ENCODE data around the gene KCTD1. TPM values are rescaled to one million over a fixed set of nuclear protein-coding genes. Genes with fewer than 3 reads are reported as not detected.

Gene KCTD1
- total RNA-seq, 1 donor from 2014 or later, result 83.8 TPM

GRCh38 chr18:26477828-26478466 lies 70.4 kb downstream of the KCTD1 start:
- Mint-ChIP-seq H3K9me3 (no peaks in the 10 kb centered on the region), H3K27ac (peak overlapping the region; percentile 83), H3K27me3 (no peaks in the 10 kb centered on the region), H3K36me3 (peaks cover 36% of the 10 kb centered on the region), H3K4me3 (peak overlapping the region; percentile 44), H3K4me1 (ENCODE audit: unreplicated experiment) (peaks cover 35% of the 10 kb centered on the region)
- no peak for DNase-seq (ENCODE audit: extremely low spot score, unreplicated experiment)
- TF ChIP-seq CTCF (conservative IDR thresholded peaks at IDR 0.05), result no peak

GRCh38 chr18:26476697-26477096 lies 71.7 kb downstream of the KCTD1 start:
- H3K4me1 Mint-ChIP-seq (ENCODE audit: unreplicated experiment), result peaks cover 35% of the 10 kb centered on the region
- TF ChIP-seq CTCF (conservative IDR thresholded peaks at IDR 0.05), result no peak
- no peaks in the 10 kb centered on the region for H3K27me3 Mint-ChIP-seq
- peak overlapping the region; percentile 67 for H3K27ac Mint-ChIP-seq
- no peak overlapping the region for H3K4me3 Mint-ChIP-seq
- H3K36me3 Mint-ChIP-seq, result peaks cover 41% of the 10 kb centered on the region
- no peak for DNase-seq (ENCODE audit: extremely low spot score, unreplicated experiment)
- H3K9me3 Mint-ChIP-seq, result no peaks in the 10 kb centered on the region

- Mint-ChIP-seq H3K4me3 (no peak overlapping the region), H3K27ac (no peak overlapping the region), H3K9me3 (no peaks in the 10 kb centered on the region), H3K4me1 (ENCODE audit: unreplicated experiment) (peaks cover 38% of the 10 kb centered on the region), H3K36me3 (peaks cover 45% of the 10 kb centered on the region), H3K27me3 (no peaks in the 10 kb centered on the region)
- no peak for DNase-seq (ENCODE audit: extremely low spot score, unreplicated experiment)
- TF ChIP-seq CTCF (conservative IDR thresholded peaks at IDR 0.05), result no peak
Measured at GRCh38 chr18:26474542-26474941, 73.8 kb downstream of the KCTD1 start.

GRCh38 chr18:26473672-26474071 lies 74.7 kb downstream of the KCTD1 start:
- Mint-ChIP-seq H3K9me3 (no peaks in the 10 kb centered on the region), H3K27ac (no peak overlapping the region), H3K4me1 (ENCODE audit: unreplicated experiment) (peaks cover 36% of the 10 kb centered on the region), H3K4me3 (no peak overlapping the region), H3K36me3 (peaks cover 44% of the 10 kb centered on the region), H3K27me3 (no peaks in the 10 kb centered on the region)
- TF ChIP-seq CTCF (conservative IDR thresholded peaks at IDR 0.05), result no peak
- no peak for DNase-seq (ENCODE audit: extremely low spot score, unreplicated experiment)

GRCh38 chr18:26471826-26472225 lies 76.5 kb downstream of the KCTD1 start:
- H3K9me3 Mint-ChIP-seq, result no peaks in the 10 kb centered on the region
- H3K27me3 Mint-ChIP-seq, result no peaks in the 10 kb centered on the region
- TF ChIP-seq CTCF (conservative IDR thresholded peaks at IDR 0.05), result no peak
- H3K4me1 Mint-ChIP-seq (ENCODE audit: unreplicated experiment), result peaks cover 30% of the 10 kb centered on the region
- DNase-seq (ENCODE audit: extremely low spot score, unreplicated experiment), result no peak
- no peak overlapping the region for H3K4me3 Mint-ChIP-seq
- H3K36me3 Mint-ChIP-seq, result peaks cover 50% of the 10 kb centered on the region
- peak overlapping the region; percentile 70 for H3K27ac Mint-ChIP-seq

All from type B pancreatic cell (in vitro differentiated cells).